ENCODE results near the gene FBLN1. TPM values are rescaled to one million over a fixed set of nuclear protein-coding genes. Genes with fewer than 3 reads are reported as not detected.

The FBLN1 gene
- total RNA-seq, 1 donor from 2014 or later = 186 TPM

GRCh38 chr22:45582236-45582954, 79.7 kb downstream of the FBLN1 start:
- peaks cover 7% of the 10 kb centered on the region for H3K36me3 Mint-ChIP-seq (ENCODE audit: low read depth)

GRCh38 chr22:45582955-45583320, 80.3 kb downstream of the FBLN1 start:
- peaks cover 6% of the 10 kb centered on the region for H3K4me1 Mint-ChIP-seq (ENCODE audit: low read depth)
- no peak overlapping the region for H3K27ac Mint-ChIP-seq (ENCODE audit: unreplicated experiment)
- no peak overlapping the region for H3K4me3 Mint-ChIP-seq (ENCODE audit: unreplicated experiment)
- no peaks in the 10 kb centered on the region for H3K27me3 Mint-ChIP-seq (ENCODE audit: low read depth)
- peak; percentile 51 for DNase-seq (ENCODE audit: low spot score)
- no peaks in the 10 kb centered on the region for H3K9me3 Mint-ChIP-seq (ENCODE audit: low read depth)
- no peak for TF ChIP-seq CTCF (IDR thresholded peaks at IDR 0.05)
- peaks cover 10% of the 10 kb centered on the region for H3K36me3 Mint-ChIP-seq (ENCODE audit: low read depth)

More at GRCh38 chr22:45582236-45582954, 79.7 kb downstream of the FBLN1 start:
- H3K27ac Mint-ChIP-seq (ENCODE audit: unreplicated experiment) = no peak overlapping the region
- H3K4me3 Mint-ChIP-seq (ENCODE audit: unreplicated experiment) = no peak overlapping the region
- H3K27me3 Mint-ChIP-seq (ENCODE audit: low read depth) = no peaks in the 10 kb centered on the region
- H3K9me3 Mint-ChIP-seq (ENCODE audit: low read depth) = no peaks in the 10 kb centered on the region
- peak; percentile 67 for DNase-seq (ENCODE audit: low spot score)
- H3K4me1 Mint-ChIP-seq (ENCODE audit: low read depth) = peaks cover under 1% of the 10 kb centered on the region
- TF ChIP-seq CTCF (IDR thresholded peaks at IDR 0.05) = no peak

GRCh38 chr22:45583504-45583903, 80.8 kb downstream of the FBLN1 start:
- peaks cover 8% of the 10 kb centered on the region for H3K4me1 Mint-ChIP-seq (ENCODE audit: low read depth)
- DNase-seq (ENCODE audit: low spot score) = no peak
- H3K27ac Mint-ChIP-seq (ENCODE audit: unreplicated experiment) = no peak overlapping the region
- no peak overlapping the region for H3K4me3 Mint-ChIP-seq (ENCODE audit: unreplicated experiment)
- no peaks in the 10 kb centered on the region for H3K9me3 Mint-ChIP-seq (ENCODE audit: low read depth)
- no peaks in the 10 kb centered on the region for H3K27me3 Mint-ChIP-seq (ENCODE audit: low read depth)
- H3K36me3 Mint-ChIP-seq (ENCODE audit: low read depth) = peaks cover 10% of the 10 kb centered on the region
- no peak for TF ChIP-seq CTCF (IDR thresholded peaks at IDR 0.05)

GRCh38 chr22:45584121-45584570, 81.5 kb downstream of the FBLN1 start:
- TF ChIP-seq CTCF (IDR thresholded peaks at IDR 0.05) = no peak
- Mint-ChIP-seq H3K36me3 (ENCODE audit: low read depth) (peaks cover 10% of the 10 kb centered on the region), H3K9me3 (ENCODE audit: low read depth) (no peaks in the 10 kb centered on the region), H3K27me3 (ENCODE audit: low read depth) (no peaks in the 10 kb centered on the region), H3K4me3 (ENCODE audit: unreplicated experiment) (no peak overlapping the region), H3K27ac (ENCODE audit: unreplicated experiment) (no peak overlapping the region), H3K4me1 (ENCODE audit: low read depth) (peaks cover 8% of the 10 kb centered on the region)
- peak; percentile 9 for DNase-seq (ENCODE audit: low spot score)

- no peak for TF ChIP-seq CTCF (IDR thresholded peaks at IDR 0.05)
- Mint-ChIP-seq H3K4me3 (ENCODE audit: unreplicated experiment) (no peak overlapping the region), H3K27me3 (ENCODE audit: low read depth) (no peaks in the 10 kb centered on the region), H3K9me3 (ENCODE audit: low read depth) (no peaks in the 10 kb centered on the region), H3K36me3 (ENCODE audit: low read depth) (peaks cover 10% of the 10 kb centered on the region), H3K4me1 (ENCODE audit: low read depth) (peaks cover 8% of the 10 kb centered on the region), H3K27ac (ENCODE audit: unreplicated experiment) (no peak overlapping the region)
- DNase-seq (ENCODE audit: low spot score) = peak; percentile 62
Measured at GRCh38 chr22:45584621-45585436, 82.1 kb downstream of the FBLN1 start.

Data from chondrocyte (in vitro differentiated cells).